K562 (cell line): Measurements from ENCODE around the gene CREB3L2. TPM values are rescaled to one million over a fixed set of nuclear protein-coding genes. Genes with fewer than 3 reads are reported as not detected.

ENCODE experiments used
- FOXJ2 ChIP-seq: fragments of 200-800 bp; sonication (Bioruptor generic); IDR thresholded peaks from 2 replicates; pipeline ENCODE4 v1.6.1; 2016; ENCODE audit warnings: missing genetic modification characterization, missing compliant biosample characterization
- NCOA1 ChIP-seq: fragments of 450-650 bp; IDR thresholded peaks from 2 replicates; pipeline ENCODE4 v1.6.1; 2016; ENCODE audit warnings: low read depth
- NFRKB ChIP-seq: fragments of 450-650 bp; IDR thresholded peaks from 2 replicates; pipeline ENCODE4 v1.6.1; 2016; ENCODE audit warnings: low read depth
- POLR2A ChIP-seq: fragments of 450-650 bp; conservative IDR thresholded peaks from 2 replicates; pipeline ENCODE4 v1.6.1; 2016
- POLR2AphosphoS2 ChIP-seq: IDR thresholded peaks from 2 replicates; pipeline ENCODE4 v1.6.1; 2012; ENCODE audit warnings: low read length, improper control_type of control experiment
- ZBTB8A ChIP-seq: fragments of 450-650 bp; IDR thresholded peaks from 2 replicates; pipeline ENCODE4 v1.6.1; 2018; ENCODE audit warnings: mild to moderate bottlenecking, moderate library complexity; ENCODE audit not compliant: partially characterized antibody
- ZNF586 ChIP-seq: fragments of 450-650 bp; formaldehyde crosslinking; conservative IDR thresholded peaks from 2 replicates; pipeline ENCODE4 v1.4.0; 2020; ENCODE audit warnings: mild to moderate bottlenecking, moderate library complexity
- polyA plus RNA-seq, 8 experiments: library from polyadenylated mRNA; depleted of rRNA in 4 of 8; stranded (reverse) in 5 of 8; unstranded in 3 of 8; fragments of >200 nt; fragmentation: Nextera tagmentation in 2 of 8; fragmentation: Illumina TruSeq in 1 of 8; extraction: Ambion mirVana in 2 of 8; extraction: Trizol in 1 of 8; gene quantifications; 2 replicates each; pipeline versions ENCODE4 v1.2.1 to v1.2.3, GENCODE V29; 2011 to 2014; ENCODE audit warnings: inconsistent platforms in 1 of 8, missing spikeins in 1 of 8
- total RNA-seq, 7 experiments: library from RNA; depleted of rRNA in 6 of 7; stranded (reverse); fragments of >200 nt in 6 of 7; fragmentation: Illumina TruSeq in 2 of 7; extraction: Trizol in 2 of 7; gene quantifications; 2 replicates each; pipeline versions ENCODE4 v1.2.1 to v1.2.3, GENCODE V29; 2011 to 2021; ENCODE audit warnings: low replicate concordance in 1 of 7
- TF ChIP-seq, protein P1 (sequence below): fragments of 450-650 bp; IDR thresholded peaks from 2 replicates; pipeline ENCODE4 v1.6.1; 2017; ENCODE audit warnings: antibody characterized with exemption, mild to moderate bottlenecking
- TF ChIP-seq, protein P2 (sequence below): fragments of 450-650 bp; IDR thresholded peaks from 2 replicates; pipeline ENCODE4 v1.6.1; 2017; ENCODE audit warnings: antibody characterized with exemption
- TF ChIP-seq, protein P3 (sequence below): sonication (generic); formaldehyde crosslinking; IDR thresholded peaks from 2 replicates; pipeline ENCODE4 v1.9.0; 2022; ENCODE audit warnings: mild to moderate bottlenecking, missing genetic modification reagents
- TF ChIP-seq, protein P4 (sequence below): fragments of 250-450 bp; sonication (Bioruptor Pico); IDR thresholded peaks from 2 replicates; pipeline ENCODE4 v1.4.0; 2020
- TF ChIP-seq, protein P5 (sequence below): conservative IDR thresholded peaks from 2 replicates; pipeline ENCODE4 v1.6.1; 2011; ENCODE audit warnings: low read depth, mild to moderate bottlenecking, low read length; ENCODE audit not compliant: control insufficient read depth

Gene CREB3L2
- total and polyA plus RNA-seq, 9 of the 15 experiments (the other 6 are each of a cell fraction or from before 2014, with no cell fraction given), result 7.1 to 45.6 (median 15.8) TPM

DNA sequence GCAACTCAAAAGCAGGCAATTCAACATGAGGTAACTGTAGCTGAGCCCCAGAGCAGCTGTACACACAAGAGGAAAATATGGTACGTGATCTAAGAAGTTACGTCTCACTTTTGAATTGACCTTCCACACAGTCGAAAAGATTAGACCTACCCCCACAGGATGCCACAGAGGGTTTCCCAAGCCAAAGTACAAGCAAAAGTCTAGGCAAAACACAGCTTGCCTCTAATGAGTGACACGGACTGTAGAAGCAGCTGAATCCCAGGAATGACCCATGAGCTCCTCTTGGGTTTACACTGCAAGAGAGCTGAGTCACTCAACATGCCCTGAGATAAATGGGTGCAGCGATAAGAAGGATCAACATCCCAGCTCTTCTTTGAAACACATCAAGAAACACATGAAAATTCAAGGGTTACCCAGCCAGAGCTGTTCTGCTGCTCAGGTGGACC, 9.8 kb downstream of the CREB3L2 start (continued):
- TF ChIP-seq, protein P1, sequence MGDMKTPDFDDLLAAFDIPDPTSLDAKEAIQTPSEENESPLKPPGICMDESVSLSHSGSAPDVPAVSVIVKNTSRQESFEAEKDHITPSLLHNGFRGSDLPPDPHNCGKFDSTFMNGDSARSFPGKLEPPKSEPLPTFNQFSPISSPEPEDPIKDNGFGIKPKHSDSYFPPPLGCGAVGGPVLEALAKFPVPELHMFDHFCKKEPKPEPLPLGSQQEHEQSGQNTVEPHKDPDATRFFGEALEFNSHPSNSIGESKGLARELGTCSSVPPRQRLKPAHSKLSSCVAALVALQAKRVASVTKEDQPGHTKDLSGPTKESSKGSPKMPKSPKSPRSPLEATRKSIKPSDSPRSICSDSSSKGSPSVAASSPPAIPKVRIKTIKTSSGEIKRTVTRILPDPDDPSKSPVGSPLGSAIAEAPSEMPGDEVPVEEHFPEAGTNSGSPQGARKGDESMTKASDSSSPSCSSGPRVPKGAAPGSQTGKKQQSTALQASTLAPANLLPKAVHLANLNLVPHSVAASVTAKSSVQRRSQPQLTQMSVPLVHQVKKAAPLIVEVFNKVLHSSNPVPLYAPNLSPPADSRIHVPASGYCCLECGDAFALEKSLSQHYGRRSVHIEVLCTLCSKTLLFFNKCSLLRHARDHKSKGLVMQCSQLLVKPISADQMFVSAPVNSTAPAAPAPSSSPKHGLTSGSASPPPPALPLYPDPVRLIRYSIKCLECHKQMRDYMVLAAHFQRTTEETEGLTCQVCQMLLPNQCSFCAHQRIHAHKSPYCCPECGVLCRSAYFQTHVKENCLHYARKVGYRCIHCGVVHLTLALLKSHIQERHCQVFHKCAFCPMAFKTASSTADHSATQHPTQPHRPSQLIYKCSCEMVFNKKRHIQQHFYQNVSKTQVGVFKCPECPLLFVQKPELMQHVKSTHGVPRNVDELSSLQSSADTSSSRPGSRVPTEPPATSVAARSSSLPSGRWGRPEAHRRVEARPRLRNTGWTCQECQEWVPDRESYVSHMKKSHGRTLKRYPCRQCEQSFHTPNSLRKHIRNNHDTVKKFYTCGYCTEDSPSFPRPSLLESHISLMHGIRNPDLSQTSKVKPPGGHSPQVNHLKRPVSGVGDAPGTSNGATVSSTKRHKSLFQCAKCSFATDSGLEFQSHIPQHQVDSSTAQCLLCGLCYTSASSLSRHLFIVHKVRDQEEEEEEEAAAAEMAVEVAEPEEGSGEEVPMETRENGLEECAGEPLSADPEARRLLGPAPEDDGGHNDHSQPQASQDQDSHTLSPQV, result peak; percentile 90
- TF ChIP-seq FOXJ2 (peak; percentile 84; the same call in 1 of the 2 replicates), ZBTB8A (no peak), POLR2AphosphoS2 (no peak), NFRKB (no peak), ZNF586 (CRISPR knock-in tag) (no peak), NCOA1 (no peak), POLR2A (no peak)
- TF ChIP-seq, protein P2, sequence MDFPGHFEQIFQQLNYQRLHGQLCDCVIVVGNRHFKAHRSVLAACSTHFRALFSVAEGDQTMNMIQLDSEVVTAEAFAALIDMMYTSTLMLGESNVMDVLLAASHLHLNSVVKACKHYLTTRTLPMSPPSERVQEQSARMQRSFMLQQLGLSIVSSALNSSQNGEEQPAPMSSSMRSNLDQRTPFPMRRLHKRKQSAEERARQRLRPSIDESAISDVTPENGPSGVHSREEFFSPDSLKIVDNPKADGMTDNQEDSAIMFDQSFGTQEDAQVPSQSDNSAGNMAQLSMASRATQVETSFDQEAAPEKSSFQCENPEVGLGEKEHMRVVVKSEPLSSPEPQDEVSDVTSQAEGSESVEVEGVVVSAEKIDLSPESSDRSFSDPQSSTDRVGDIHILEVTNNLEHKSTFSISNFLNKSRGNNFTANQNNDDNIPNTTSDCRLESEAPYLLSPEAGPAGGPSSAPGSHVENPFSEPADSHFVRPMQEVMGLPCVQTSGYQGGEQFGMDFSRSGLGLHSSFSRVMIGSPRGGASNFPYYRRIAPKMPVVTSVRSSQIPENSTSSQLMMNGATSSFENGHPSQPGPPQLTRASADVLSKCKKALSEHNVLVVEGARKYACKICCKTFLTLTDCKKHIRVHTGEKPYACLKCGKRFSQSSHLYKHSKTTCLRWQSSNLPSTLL, result no peak
- TF ChIP-seq, protein P3, sequence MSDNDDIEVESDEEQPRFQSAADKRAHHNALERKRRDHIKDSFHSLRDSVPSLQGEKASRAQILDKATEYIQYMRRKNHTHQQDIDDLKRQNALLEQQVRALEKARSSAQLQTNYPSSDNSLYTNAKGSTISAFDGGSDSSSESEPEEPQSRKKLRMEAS (CRISPR knock-in tag), result no peak
- TF ChIP-seq, protein P4, sequence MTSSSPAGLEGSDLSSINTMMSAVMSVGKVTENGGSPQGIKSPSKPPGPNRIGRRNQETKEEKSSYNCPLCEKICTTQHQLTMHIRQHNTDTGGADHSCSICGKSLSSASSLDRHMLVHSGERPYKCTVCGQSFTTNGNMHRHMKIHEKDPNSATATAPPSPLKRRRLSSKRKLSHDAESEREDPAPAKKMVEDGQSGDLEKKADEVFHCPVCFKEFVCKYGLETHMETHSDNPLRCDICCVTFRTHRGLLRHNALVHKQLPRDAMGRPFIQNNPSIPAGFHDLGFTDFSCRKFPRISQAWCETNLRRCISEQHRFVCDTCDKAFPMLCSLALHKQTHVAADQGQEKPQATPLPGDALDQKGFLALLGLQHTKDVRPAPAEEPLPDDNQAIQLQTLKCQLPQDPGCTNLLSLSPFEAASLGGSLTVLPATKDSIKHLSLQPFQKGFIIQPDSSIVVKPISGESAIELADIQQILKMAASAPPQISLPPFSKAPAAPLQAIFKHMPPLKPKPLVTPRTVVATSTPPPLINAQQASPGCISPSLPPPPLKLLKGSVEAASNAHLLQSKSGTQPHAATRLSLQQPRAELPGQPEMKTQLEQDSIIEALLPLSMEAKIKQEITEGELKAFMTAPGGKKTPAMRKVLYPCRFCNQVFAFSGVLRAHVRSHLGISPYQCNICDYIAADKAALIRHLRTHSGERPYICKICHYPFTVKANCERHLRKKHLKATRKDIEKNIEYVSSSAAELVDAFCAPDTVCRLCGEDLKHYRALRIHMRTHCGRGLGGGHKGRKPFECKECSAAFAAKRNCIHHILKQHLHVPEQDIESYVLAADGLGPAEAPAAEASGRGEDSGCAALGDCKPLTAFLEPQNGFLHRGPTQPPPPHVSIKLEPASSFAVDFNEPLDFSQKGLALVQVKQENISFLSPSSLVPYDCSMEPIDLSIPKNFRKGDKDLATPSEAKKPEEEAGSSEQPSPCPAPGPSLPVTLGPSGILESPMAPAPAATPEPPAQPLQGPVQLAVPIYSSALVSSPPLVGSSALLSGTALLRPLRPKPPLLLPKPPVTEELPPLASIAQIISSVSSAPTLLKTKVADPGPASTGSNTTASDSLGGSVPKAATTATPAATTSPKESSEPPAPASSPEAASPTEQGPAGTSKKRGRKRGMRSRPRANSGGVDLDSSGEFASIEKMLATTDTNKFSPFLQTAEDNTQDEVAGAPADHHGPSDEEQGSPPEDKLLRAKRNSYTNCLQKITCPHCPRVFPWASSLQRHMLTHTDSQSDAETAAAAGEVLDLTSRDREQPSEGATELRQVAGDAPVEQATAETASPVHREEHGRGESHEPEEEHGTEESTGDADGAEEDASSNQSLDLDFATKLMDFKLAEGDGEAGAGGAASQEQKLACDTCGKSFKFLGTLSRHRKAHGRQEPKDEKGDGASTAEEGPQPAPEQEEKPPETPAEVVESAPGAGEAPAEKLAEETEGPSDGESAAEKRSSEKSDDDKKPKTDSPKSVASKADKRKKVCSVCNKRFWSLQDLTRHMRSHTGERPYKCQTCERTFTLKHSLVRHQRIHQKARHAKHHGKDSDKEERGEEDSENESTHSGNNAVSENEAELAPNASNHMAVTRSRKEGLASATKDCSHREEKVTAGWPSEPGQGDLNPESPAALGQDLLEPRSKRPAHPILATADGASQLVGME (CRISPR knock-in tag), result no peak
- TF ChIP-seq, protein P5, sequence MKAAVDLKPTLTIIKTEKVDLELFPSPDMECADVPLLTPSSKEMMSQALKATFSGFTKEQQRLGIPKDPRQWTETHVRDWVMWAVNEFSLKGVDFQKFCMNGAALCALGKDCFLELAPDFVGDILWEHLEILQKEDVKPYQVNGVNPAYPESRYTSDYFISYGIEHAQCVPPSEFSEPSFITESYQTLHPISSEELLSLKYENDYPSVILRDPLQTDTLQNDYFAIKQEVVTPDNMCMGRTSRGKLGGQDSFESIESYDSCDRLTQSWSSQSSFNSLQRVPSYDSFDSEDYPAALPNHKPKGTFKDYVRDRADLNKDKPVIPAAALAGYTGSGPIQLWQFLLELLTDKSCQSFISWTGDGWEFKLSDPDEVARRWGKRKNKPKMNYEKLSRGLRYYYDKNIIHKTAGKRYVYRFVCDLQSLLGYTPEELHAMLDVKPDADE, result no peak
